Neural crest cell (in vitro differentiated cells): Measurements from ENCODE around the gene MYO1C. TPM values are rescaled to one million over a fixed set of nuclear protein-coding genes. Genes with fewer than 3 reads are reported as not detected.

Experiments
- DNase-seq: peaks from one replicate; pipeline ENCODE4 v3.0.0; 2021; ENCODE audit warnings: low read depth, mixed read lengths, low spot score
- H3K27ac Mint-ChIP-seq: one replicate; pipeline ENCODE4 v1.8.0; 2021; ENCODE audit warnings: mild to moderate bottlenecking, mixed read lengths; ENCODE audit not compliant: unreplicated experiment
- H3K27me3 Mint-ChIP-seq: 2 replicates; pipeline ENCODE4 v1.8.0; 2021; ENCODE audit warnings: low read depth, mild to moderate bottlenecking, mixed read lengths
- H3K36me3 Mint-ChIP-seq: 2 replicates; pipeline ENCODE4 v1.8.0; 2021; ENCODE audit warnings: low read depth, mild to moderate bottlenecking, mixed read lengths
- H3K4me1 Mint-ChIP-seq: 2 replicates; pipeline ENCODE4 v1.8.0; 2021; ENCODE audit warnings: mixed read lengths
- H3K4me3 Mint-ChIP-seq: one replicate; pipeline ENCODE4 v1.8.0; 2021; ENCODE audit warnings: mild to moderate bottlenecking, mixed read lengths
- H3K9me3 Mint-ChIP-seq: 2 replicates; pipeline ENCODE4 v1.8.0; 2021; ENCODE audit warnings: mixed read lengths
- total RNA-seq: library from RNA; stranded (reverse); gene quantifications from 2 replicates; pipeline ENCODE4 v1.2.1, GENCODE V29; 2021
- TF ChIP-seq, protein P1 (sequence below): fragments of 200-600 bp; sonication (generic); conservative IDR thresholded peaks from 2 replicates; pipeline ENCODE4 v1.5.0; 2021; ENCODE audit warnings: antibody characterized with exemption, mild to moderate bottlenecking

The MYO1C gene
- total RNA-seq, 1 donor from 2014 or later: 53.2 TPM

- H3K27ac Mint-ChIP-seq: no peak overlapping the region
These were observed 19.3 kb downstream of the MYO1C start for GRCh38 chr17:1473170-1473569.

GRCh38 chr17:1471911-1472821, 20.3 kb downstream of the MYO1C start:
- Mint-ChIP-seq H3K36me3 (peaks cover 12% of the 10 kb centered on the region), H3K27ac (no peak overlapping the region), H3K4me3 (no peak overlapping the region), H3K4me1 (peaks cover 19% of the 10 kb centered on the region), H3K9me3 (no peaks in the 10 kb centered on the region), H3K27me3 (no peaks in the 10 kb centered on the region)
- no peak for DNase-seq
- TF ChIP-seq, protein P1, sequence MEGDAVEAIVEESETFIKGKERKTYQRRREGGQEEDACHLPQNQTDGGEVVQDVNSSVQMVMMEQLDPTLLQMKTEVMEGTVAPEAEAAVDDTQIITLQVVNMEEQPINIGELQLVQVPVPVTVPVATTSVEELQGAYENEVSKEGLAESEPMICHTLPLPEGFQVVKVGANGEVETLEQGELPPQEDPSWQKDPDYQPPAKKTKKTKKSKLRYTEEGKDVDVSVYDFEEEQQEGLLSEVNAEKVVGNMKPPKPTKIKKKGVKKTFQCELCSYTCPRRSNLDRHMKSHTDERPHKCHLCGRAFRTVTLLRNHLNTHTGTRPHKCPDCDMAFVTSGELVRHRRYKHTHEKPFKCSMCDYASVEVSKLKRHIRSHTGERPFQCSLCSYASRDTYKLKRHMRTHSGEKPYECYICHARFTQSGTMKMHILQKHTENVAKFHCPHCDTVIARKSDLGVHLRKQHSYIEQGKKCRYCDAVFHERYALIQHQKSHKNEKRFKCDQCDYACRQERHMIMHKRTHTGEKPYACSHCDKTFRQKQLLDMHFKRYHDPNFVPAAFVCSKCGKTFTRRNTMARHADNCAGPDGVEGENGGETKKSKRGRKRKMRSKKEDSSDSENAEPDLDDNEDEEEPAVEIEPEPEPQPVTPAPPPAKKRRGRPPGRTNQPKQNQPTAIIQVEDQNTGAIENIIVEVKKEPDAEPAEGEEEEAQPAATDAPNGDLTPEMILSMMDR: no peak

More at GRCh38 chr17:1473170-1473569, 19.3 kb downstream of the MYO1C start:
- peaks cover 12% of the 10 kb centered on the region for H3K36me3 Mint-ChIP-seq
- no peaks in the 10 kb centered on the region for H3K27me3 Mint-ChIP-seq
- H3K4me1 Mint-ChIP-seq: peaks cover 14% of the 10 kb centered on the region
- TF ChIP-seq, protein P1: no peak
- DNase-seq: no peak
- H3K9me3 Mint-ChIP-seq: no peaks in the 10 kb centered on the region
- no peak overlapping the region for H3K4me3 Mint-ChIP-seq

DNA sequence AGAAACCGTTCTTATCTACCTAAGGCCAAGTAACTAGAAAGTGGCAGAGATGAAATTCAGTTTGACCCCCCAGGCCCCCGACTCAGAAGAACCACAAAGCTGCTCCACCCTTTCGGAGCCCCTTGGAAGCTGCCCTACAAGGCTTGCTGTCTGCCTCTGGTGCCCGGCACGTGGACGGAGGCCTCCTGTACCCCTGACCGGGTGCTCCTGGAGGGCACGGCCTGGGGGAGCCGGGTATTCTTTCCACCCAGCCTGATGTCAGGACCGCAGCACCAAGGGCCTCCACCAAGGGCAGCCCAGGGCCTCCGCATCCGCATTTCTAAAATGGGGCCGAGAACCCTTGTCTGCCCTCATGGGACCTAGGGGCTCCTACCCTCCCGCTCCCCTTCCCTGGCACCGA, 21.0 kb downstream of the MYO1C start:
- H3K4me3 Mint-ChIP-seq: no peak overlapping the region

DNA sequence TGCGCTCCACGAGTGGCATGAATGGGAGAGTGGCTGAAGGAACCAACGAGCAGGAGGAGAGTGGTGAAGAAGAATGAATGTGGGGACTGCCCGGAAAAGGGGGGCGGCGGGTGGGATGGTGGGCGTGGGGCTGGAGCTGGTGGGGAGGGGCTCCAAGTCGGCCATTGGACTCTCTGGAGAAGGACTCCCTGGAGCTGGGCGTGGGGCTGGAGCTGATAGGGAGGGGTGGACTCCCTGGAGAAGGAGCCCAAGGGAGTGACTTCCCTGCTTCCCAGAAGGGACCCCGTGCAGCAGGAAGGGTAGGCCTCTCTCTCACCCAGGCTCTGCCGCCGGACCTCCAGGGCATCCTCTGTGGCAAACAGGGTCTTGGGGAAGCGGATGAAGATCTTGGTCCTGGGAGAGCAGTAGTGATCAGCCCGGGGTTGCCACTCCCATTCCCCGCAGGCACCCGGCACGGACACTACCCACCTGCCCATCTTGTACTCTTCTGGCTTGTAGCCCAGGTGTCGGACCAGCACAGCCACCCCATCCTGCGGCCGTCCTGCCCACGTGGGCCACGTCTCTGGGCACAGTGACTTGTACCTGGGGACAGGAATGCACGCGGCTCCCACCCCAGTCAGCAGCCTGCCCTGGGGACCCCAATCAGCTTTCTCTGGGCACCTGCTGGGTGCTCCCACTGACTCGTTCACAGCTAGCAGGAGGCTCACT, 21.6 kb downstream of the MYO1C start:
- Mint-ChIP-seq H3K4me3 (no peak overlapping the region), H3K27me3 (no peaks in the 10 kb centered on the region), H3K36me3 (peaks cover 12% of the 10 kb centered on the region), H3K9me3 (no peaks in the 10 kb centered on the region), H3K4me1 (peaks cover 19% of the 10 kb centered on the region), H3K27ac (no peak overlapping the region)
- TF ChIP-seq, protein P1: no peak
- DNase-seq: no peak

More for the DNA sequence above, 21.0 kb downstream of the MYO1C start:
- Mint-ChIP-seq H3K27ac (no peak overlapping the region), H3K36me3 (peaks cover 12% of the 10 kb centered on the region), H3K4me1 (peaks cover 19% of the 10 kb centered on the region), H3K9me3 (no peaks in the 10 kb centered on the region), H3K27me3 (no peaks in the 10 kb centered on the region)
- no peak for DNase-seq
- TF ChIP-seq, protein P1: no peak

GRCh38 chr17:1470071-1470754, 22.3 kb downstream of the MYO1C start:
- peaks cover 12% of the 10 kb centered on the region for H3K36me3 Mint-ChIP-seq
- no peak overlapping the region for H3K4me3 Mint-ChIP-seq
- H3K9me3 Mint-ChIP-seq: no peaks in the 10 kb centered on the region

More at GRCh38 chr17:1470071-1470754, 22.3 kb downstream of the MYO1C start:
- Mint-ChIP-seq H3K27ac (no peak overlapping the region), H3K27me3 (no peaks in the 10 kb centered on the region), H3K4me1 (peaks cover 19% of the 10 kb centered on the region)
- TF ChIP-seq, protein P1: no peak
- no peak for DNase-seq
